Right lobe of liver (tissue), 6 donors: ENCODE data around the gene PPP6R1. TPM values are rescaled to one million over a fixed set of nuclear protein-coding genes. Genes with fewer than 3 reads are reported as not detected.

ENCODE experiments used
- ATAC-seq, 4 donors: fragments of 200-7000 bp; cut with Tn5 transposase; one replicate each; pipeline ENCODE4 v1.9.1; 2020; ENCODE audit warnings: mild to moderate bottlenecking in 4 of 4, moderate library complexity in 4 of 4
- DNase-seq, 3 donors: peaks; one replicate each; pipeline ENCODE4 v3.0.0-alpha.2; 2020
- H3K27ac ChIP-seq, 3 donors: fragments of 200-600 bp; one replicate each; pipeline ENCODE4 v1.8.0; 2022
- H3K27me3 ChIP-seq, 2 donors: fragments of 200-600 bp; one replicate each; pipeline ENCODE4 v1.8.0; 2022
- H3K36me3 ChIP-seq, 4 donors: fragments of 200-600 bp; sonication (generic) in 1 of 4; one replicate each; pipeline versions ENCODE4 v1.5.1 to v1.8.0; 2017 to 2022; ENCODE audit warnings: control low read depth in 1 of 4
- H3K4me1 ChIP-seq, 4 donors: fragments of 200-600 bp; sonication (generic) in 1 of 4; one replicate each; pipeline versions ENCODE4 v1.5.1 to v1.8.0; 2017 to 2022; ENCODE audit warnings: control low read depth in 1 of 4
- H3K4me3 ChIP-seq, 3 donors: fragments of 200-600 bp; one replicate each; pipeline ENCODE4 v1.8.0; 2022
- H3K9me3 ChIP-seq, 4 donors: fragments of 200-600 bp; sonication (generic) in 1 of 4; one replicate each; pipeline versions ENCODE4 v1.5.1 to v1.8.0; 2017 to 2022; ENCODE audit warnings: control low read depth in 1 of 4
- CTCF ChIP-seq, 4 donors: fragments of 200-600 bp in 3 of 4; fragments of 450-650 bp in 1 of 4; IDR thresholded peaks; one replicate each; pipeline versions ENCODE4 v1.5.1 to v1.8.0; 2016 to 2022; ENCODE audit warnings: antibody characterized with exemption in 4 of 4, mild to moderate bottlenecking in 2 of 4
- POLR2A ChIP-seq: fragments of 450-650 bp; IDR thresholded peaks from one replicate; pipeline ENCODE4 v1.6.1; 2017; ENCODE audit warnings: antibody characterized with exemption, mild to moderate bottlenecking
- WGBS: methylation state at CpG from one replicate; pipeline ENCODE4 v1.1.6; 2018; ENCODE audit warnings: low coverage, low lambda C conversion rate; ENCODE audit not compliant: insufficient coverage; ENCODE audit errors: missing lambda C conversion rate; 5-methylcytosine and 5-hydroxymethylcytosine counted together
- intact Hi-C, 2 donors: fragments of 100-400 bp; cut with DNase I; formaldehyde crosslinking; loops; one replicate each; pipeline versions ENCODE4 v1.11.2 to v1.14.1; 2022
- total RNA-seq, 6 experiments: library from RNA; depleted of rRNA in 2 of 6; stranded (reverse); fragments of >200 nt in 2 of 6; fragmentation: NEBNext Ultra II Directional in 3 of 6; extraction: Animal tissue kit (Norgen Biotek cat#: 25700) in 3 of 6; gene quantifications; one replicate each; pipeline versions ENCODE4 v1.1.0 to v1.2.4, GENCODE V29; 2016 to 2023
- donor health status: DM: no; HTN: yes; CAD: no.
- donor health status: DM: no; HTN: no; CAD: no.
- donor health status: DM: no; HTN: no; CAD: no.
- donor health status: DM: no; HTN: yes; CAD: no.
- donor health status: DM: no; HTN: yes; CAD: no.

PPP6R1 gene
- total RNA-seq, 6 experiments from 2014 or later, result 26.4 to 39.6 (median 30.2) TPM

- H3K27ac ChIP-seq, result no peak overlapping the region
- no peaks in the 10 kb centered on the region for H3K9me3 ChIP-seq
- ATAC-seq (no peak), DNase-seq (no peak)
- H3K36me3 ChIP-seq, result peaks cover 3 to 62% (median 25%) of the 10 kb centered on the region in 4 donors
- H3K4me1 ChIP-seq, result no peaks in the 10 kb centered on the region
- WGBS, result 94% methylated on average over 5 of the region's 12 CpGs
- H3K27me3 ChIP-seq, result no peaks in the 10 kb centered on the region
- H3K4me3 ChIP-seq, result no peak overlapping the region
- TF ChIP-seq CTCF (IDR thresholded peaks at IDR 0.05), result no peak
- no peak for TF ChIP-seq POLR2A
- intact Hi-C loops, result no loop called here
These were observed 14.7 kb downstream of the PPP6R1 start for GRCh38 chr19:55244004-55244680.

GRCh38 chr19:55242517-55242916 lies 16.3 kb downstream of the PPP6R1 start:
- Histone ChIP-seq H3K9me3 (no peaks in the 10 kb centered on the region), H3K27ac (no peak overlapping the region), H3K36me3 (peaks cover 7 to 78% (median 35%) of the 10 kb centered on the region in 4 donors), H3K4me3 (no peak overlapping the region), H3K27me3 (no peaks in the 10 kb centered on the region), H3K4me1 (no peaks in the 10 kb centered on the region)
- WGBS, result 88% methylated on average over 6 of the region's 7 CpGs
- TF ChIP-seq POLR2A (no peak), CTCF (IDR thresholded peaks at IDR 0.05) (no peak)
- intact Hi-C loops, result no loop called here
- DNase-seq (no peak), ATAC-seq (no peak)

DNA sequence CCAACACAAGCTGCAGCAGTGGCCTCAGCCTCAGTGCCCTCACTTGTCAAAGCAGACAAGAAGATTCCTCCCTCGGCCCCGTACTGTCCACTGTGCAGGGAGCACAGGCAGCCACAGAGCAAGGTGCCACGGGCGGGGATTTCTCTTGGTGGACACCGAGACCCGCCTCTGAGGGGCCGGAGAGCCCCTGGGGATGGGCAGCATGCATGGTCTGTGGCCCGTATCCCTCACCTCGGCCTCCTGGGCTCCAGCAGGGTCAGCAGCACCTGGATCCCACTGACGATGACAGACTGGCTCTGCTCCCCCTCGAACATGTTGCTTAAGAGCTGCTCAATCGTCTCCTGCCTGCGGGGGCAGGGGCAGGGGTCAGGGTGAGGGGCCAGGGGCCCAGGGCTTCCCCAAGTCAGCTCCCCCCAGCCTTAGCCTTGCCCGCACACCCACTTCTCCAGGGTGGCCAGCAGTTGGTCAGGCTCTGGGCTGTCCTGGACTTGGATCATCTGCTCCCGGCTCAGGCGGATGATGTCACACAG lies 16.8 kb downstream of the PPP6R1 start:
- Histone ChIP-seq H3K4me1 (no peaks in the 10 kb centered on the region), H3K4me3 (no peak overlapping the region), H3K27ac (no peak overlapping the region), H3K9me3 (no peaks in the 10 kb centered on the region), H3K27me3 (no peaks in the 10 kb centered on the region), H3K36me3 (peaks cover 7 to 83% (median 37%) of the 10 kb centered on the region in 4 donors)
- intact Hi-C loops, result no loop called here
- no CpG with 5 or more reads among the region's 16 CpGs for WGBS
- ATAC-seq (no peak), DNase-seq (no peak)
- TF ChIP-seq POLR2A (no peak), CTCF (IDR thresholded peaks at IDR 0.05) (no peak)

GRCh38 chr19:55241143-55241934 lies 17.5 kb downstream of the PPP6R1 start:
- no peak overlapping the region for H3K27ac ChIP-seq
- no peaks in the 10 kb centered on the region for H3K27me3 ChIP-seq
- 91% methylated on average over 4 of the region's 37 CpGs for WGBS
- no peak overlapping the region for H3K4me3 ChIP-seq
- DNase-seq, result peak in 1 of 3 donors; percentile 54
- peaks cover 7 to 86% (median 41%) of the 10 kb centered on the region in 4 donors for H3K36me3 ChIP-seq
- ATAC-seq, result no peak
- no peak for TF ChIP-seq CTCF (IDR thresholded peaks at IDR 0.05)
- TF ChIP-seq POLR2A, result no peak
- no peaks in the 10 kb centered on the region for H3K9me3 ChIP-seq
- no peaks in the 10 kb centered on the region for H3K4me1 ChIP-seq
- intact Hi-C loops, result no loop called here
